ENCODE results near the gene CD69.

Gene CD69

GRCh38 chr12:9792185-9792900, 31.6 kb upstream of the CD69 start:
- H3K36me3 Mint-ChIP-seq (ENCODE audit: low read depth), result peaks cover 13% of the 10 kb centered on the region
- no peak overlapping the region for H3K27ac Mint-ChIP-seq
- H3K27me3 Mint-ChIP-seq (ENCODE audit: low read depth), result no peaks in the 10 kb centered on the region
- peaks cover 20% of the 10 kb centered on the region for H3K9me3 Mint-ChIP-seq
- no peak overlapping the region for H3K4me3 Mint-ChIP-seq
- peaks cover 53% of the 10 kb centered on the region for H3K4me1 Mint-ChIP-seq (ENCODE audit: low read depth)

GRCh38 chr12:9786726-9787717, 26.3 kb upstream of the CD69 start:
- Mint-ChIP-seq H3K27ac (no peak overlapping the region), H3K27me3 (ENCODE audit: low read depth) (no peaks in the 10 kb centered on the region), H3K36me3 (ENCODE audit: low read depth) (peaks cover 10% of the 10 kb centered on the region), H3K9me3 (peaks cover 21% of the 10 kb centered on the region), H3K4me3 (no peak overlapping the region), H3K4me1 (ENCODE audit: low read depth) (peaks cover 6% of the 10 kb centered on the region)

GRCh38 chr12:9784816-9785215, 24.1 kb upstream of the CD69 start:
- peaks cover 23% of the 10 kb centered on the region for H3K9me3 Mint-ChIP-seq
- no peaks in the 10 kb centered on the region for H3K27me3 Mint-ChIP-seq (ENCODE audit: low read depth)
- peaks cover 4% of the 10 kb centered on the region for H3K4me1 Mint-ChIP-seq (ENCODE audit: low read depth)
- no peak overlapping the region for H3K4me3 Mint-ChIP-seq
- H3K27ac Mint-ChIP-seq, result no peak overlapping the region
- H3K36me3 Mint-ChIP-seq (ENCODE audit: low read depth), result peaks cover 12% of the 10 kb centered on the region

- no peak overlapping the region for H3K27ac Mint-ChIP-seq
- H3K27me3 Mint-ChIP-seq (ENCODE audit: low read depth), result no peaks in the 10 kb centered on the region
- H3K4me1 Mint-ChIP-seq (ENCODE audit: low read depth), result peaks cover 8% of the 10 kb centered on the region
- H3K9me3 Mint-ChIP-seq, result peaks cover 19% of the 10 kb centered on the region
- H3K4me3 Mint-ChIP-seq, result no peak overlapping the region
- H3K36me3 Mint-ChIP-seq (ENCODE audit: low read depth), result peaks cover 9% of the 10 kb centered on the region
These were observed 23.6 kb upstream of the CD69 start for GRCh38 chr12:9784326-9784725.

GRCh38 chr12:9782547-9783382, 22.1 kb upstream of the CD69 start:
- Mint-ChIP-seq H3K27ac (no peak overlapping the region), H3K27me3 (ENCODE audit: low read depth) (no peaks in the 10 kb centered on the region), H3K4me3 (no peak overlapping the region), H3K4me1 (ENCODE audit: low read depth) (peaks cover 12% of the 10 kb centered on the region), H3K36me3 (ENCODE audit: low read depth) (peaks cover 5% of the 10 kb centered on the region), H3K9me3 (peaks cover 16% of the 10 kb centered on the region)

- H3K4me1 Mint-ChIP-seq (ENCODE audit: low read depth), result peaks cover 22% of the 10 kb centered on the region
- H3K9me3 Mint-ChIP-seq, result peaks cover 13% of the 10 kb centered on the region
- H3K27me3 Mint-ChIP-seq (ENCODE audit: low read depth), result no peaks in the 10 kb centered on the region
- no peak overlapping the region for H3K27ac Mint-ChIP-seq
- H3K4me3 Mint-ChIP-seq, result no peak overlapping the region
- peaks cover 5% of the 10 kb centered on the region for H3K36me3 Mint-ChIP-seq (ENCODE audit: low read depth)
These were observed 20.7 kb upstream of the CD69 start for GRCh38 chr12:9781360-9781759.

- Mint-ChIP-seq H3K27me3 (ENCODE audit: low read depth) (no peaks in the 10 kb centered on the region), H3K4me3 (no peak overlapping the region), H3K36me3 (ENCODE audit: low read depth) (peaks cover 7% of the 10 kb centered on the region), H3K4me1 (ENCODE audit: low read depth) (peaks cover 40% of the 10 kb centered on the region), H3K9me3 (peaks cover 13% of the 10 kb centered on the region), H3K27ac (no peak overlapping the region)
These were observed 18.5 kb upstream of the CD69 start for GRCh38 chr12:9779209-9779608.

- Mint-ChIP-seq H3K4me1 (ENCODE audit: low read depth) (peaks cover 60% of the 10 kb centered on the region), H3K27me3 (ENCODE audit: low read depth) (no peaks in the 10 kb centered on the region), H3K4me3 (no peak overlapping the region)
These were observed 16.1 kb upstream of the CD69 start for GRCh38 chr12:9776781-9777180.

GRCh38 chr12:9773216-9773877, 12.6 kb upstream of the CD69 start:
- Mint-ChIP-seq H3K27me3 (ENCODE audit: low read depth) (no peaks in the 10 kb centered on the region), H3K4me1 (ENCODE audit: low read depth) (peaks cover 64% of the 10 kb centered on the region), H3K9me3 (no peaks in the 10 kb centered on the region), H3K27ac (peak overlapping the region; percentile 58), H3K4me3 (peak overlapping the region; percentile 51), H3K36me3 (ENCODE audit: low read depth) (peaks cover 2% of the 10 kb centered on the region)

More at GRCh38 chr12:9776781-9777180, 16.1 kb upstream of the CD69 start:
- H3K27ac Mint-ChIP-seq, result no peak overlapping the region
- H3K9me3 Mint-ChIP-seq, result peaks cover 9% of the 10 kb centered on the region
- peaks cover 7% of the 10 kb centered on the region for H3K36me3 Mint-ChIP-seq (ENCODE audit: low read depth)

- peaks cover 15% of the 10 kb centered on the region for H3K36me3 Mint-ChIP-seq (ENCODE audit: low read depth)
- H3K4me1 Mint-ChIP-seq (ENCODE audit: low read depth), result peaks cover 49% of the 10 kb centered on the region
- no peaks in the 10 kb centered on the region for H3K27me3 Mint-ChIP-seq (ENCODE audit: low read depth)
- H3K27ac Mint-ChIP-seq, result no peak overlapping the region
- H3K4me3 Mint-ChIP-seq, result no peak overlapping the region
- H3K9me3 Mint-ChIP-seq, result peaks cover 4% of the 10 kb centered on the region
These were observed 2.3 kb upstream of the CD69 start for GRCh38 chr12:9763025-9763424.

- H3K9me3 Mint-ChIP-seq, result peaks cover 4% of the 10 kb centered on the region
- peak overlapping the region; percentile 18 for H3K27ac Mint-ChIP-seq
- no peaks in the 10 kb centered on the region for H3K27me3 Mint-ChIP-seq (ENCODE audit: low read depth)
- H3K4me3 Mint-ChIP-seq, result peak overlapping the region; percentile 16
- H3K4me1 Mint-ChIP-seq (ENCODE audit: low read depth), result peaks cover 48% of the 10 kb centered on the region
- H3K36me3 Mint-ChIP-seq (ENCODE audit: low read depth), result peaks cover 22% of the 10 kb centered on the region
These were observed 1.7 kb upstream of the CD69 start for GRCh38 chr12:9762369-9762768.

- Mint-ChIP-seq H3K36me3 (ENCODE audit: low read depth) (peaks cover 30% of the 10 kb centered on the region), H3K27ac (peak overlapping the region; percentile 95), H3K4me1 (ENCODE audit: low read depth) (peaks cover 50% of the 10 kb centered on the region), H3K4me3 (peak overlapping the region; percentile 97), H3K27me3 (ENCODE audit: low read depth) (no peaks in the 10 kb centered on the region), H3K9me3 (peaks cover 4% of the 10 kb centered on the region)
These were observed 699 bp upstream of the CD69 start for GRCh38 chr12:9761419-9761781.

- peaks cover 4% of the 10 kb centered on the region for H3K9me3 Mint-ChIP-seq
- H3K27me3 Mint-ChIP-seq (ENCODE audit: low read depth), result no peaks in the 10 kb centered on the region
- peak overlapping the region; percentile 95 for H3K27ac Mint-ChIP-seq
- H3K4me1 Mint-ChIP-seq (ENCODE audit: low read depth), result peaks cover 53% of the 10 kb centered on the region
- H3K4me3 Mint-ChIP-seq, result peak overlapping the region; percentile 97
- H3K36me3 Mint-ChIP-seq (ENCODE audit: low read depth), result peaks cover 37% of the 10 kb centered on the region
These were observed 581 bp downstream of the CD69 start for GRCh38 chr12:9760120-9760519.

- Mint-ChIP-seq H3K4me3 (peak overlapping the region; percentile 97), H3K27me3 (ENCODE audit: low read depth) (no peaks in the 10 kb centered on the region), H3K9me3 (peaks cover 4% of the 10 kb centered on the region), H3K36me3 (ENCODE audit: low read depth) (peaks cover 41% of the 10 kb centered on the region), H3K27ac (peak overlapping the region; percentile 95), H3K4me1 (ENCODE audit: low read depth) (peaks cover 53% of the 10 kb centered on the region)
These were observed 1.0 kb downstream of the CD69 start for GRCh38 chr12:9759694-9760093.

Data from T-helper 1 cell treated with Interleukin-12 subunit alpha and Interleukin-12 subunit beta and Interleukin-4 antibody, amounts not matched to agents 30 μg/mL and 1 μg/mL, for 36 hours (primary cell).